Measurements from ENCODE around the gene INPP5A.
"Not testable (repeated sequence)": the region's sequence is repeated elsewhere in the genome, so short reads cannot be mapped to it uniquely, and the experiment has no call there.

Gene INPP5A

DNA sequence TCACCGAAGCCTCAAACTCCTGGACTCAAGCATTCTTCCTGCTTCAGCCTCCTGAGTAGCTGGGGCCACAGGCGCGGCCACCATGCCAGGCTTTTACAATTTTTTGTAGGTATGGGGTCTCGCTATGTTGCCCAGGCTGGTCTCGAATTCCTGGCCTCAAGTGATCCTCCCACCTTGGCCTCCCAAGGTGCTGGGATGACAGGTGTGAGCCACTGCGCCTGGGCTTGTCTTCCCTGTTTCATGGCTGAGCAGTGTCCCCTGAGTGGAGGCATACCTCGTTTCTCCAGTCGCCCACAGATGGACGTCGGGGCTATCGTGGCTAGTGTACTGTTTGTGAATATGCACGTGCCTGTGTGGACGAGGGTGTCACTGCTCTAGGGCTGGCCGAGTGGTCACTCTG, 11.3 kb downstream of the INPP5A start:
- H3K36me3 ChIP-seq (ENCODE audit: insufficient read depth, low read length) = no peaks in the 10 kb centered on the region
- 95% methylated on average over 14 of the region's 14 CpGs for WGBS
- H3K27ac ChIP-seq (ENCODE audit: low read depth, low read length) = no peak overlapping the region
- no peak overlapping the region for H3K9ac ChIP-seq (ENCODE audit: low read depth, low read length)
- H3K4me3 ChIP-seq (ENCODE audit: low read length) = no peak overlapping the region
- H3K4me1 ChIP-seq (ENCODE audit: insufficient read depth, low read length) = no peaks in the 10 kb centered on the region
- no peaks in the 10 kb centered on the region for H3K27me3 ChIP-seq (ENCODE audit: insufficient read depth, low read length)
- H3K9me3 ChIP-seq (ENCODE audit: insufficient read depth, low read depth, low read length) = no peaks in the 10 kb centered on the region

- no peak overlapping the region for H3K4me3 ChIP-seq (ENCODE audit: low read length)
- no peaks in the 10 kb centered on the region for H3K4me1 ChIP-seq (ENCODE audit: insufficient read depth, low read length)
- H3K27ac ChIP-seq (ENCODE audit: low read depth, low read length) = no peak overlapping the region
- WGBS = 94% methylated on average over 12 of the region's 12 CpGs
- H3K9ac ChIP-seq (ENCODE audit: low read depth, low read length) = no peak overlapping the region
- H3K27me3 ChIP-seq (ENCODE audit: insufficient read depth, low read length) = no peaks in the 10 kb centered on the region
- no peaks in the 10 kb centered on the region for H3K36me3 ChIP-seq (ENCODE audit: insufficient read depth, low read length)
- H3K9me3 ChIP-seq (ENCODE audit: insufficient read depth, low read depth, low read length) = no peaks in the 10 kb centered on the region
Observed at GRCh38 chr10:132549371-132549770, 11.8 kb downstream of the INPP5A start.

DNA sequence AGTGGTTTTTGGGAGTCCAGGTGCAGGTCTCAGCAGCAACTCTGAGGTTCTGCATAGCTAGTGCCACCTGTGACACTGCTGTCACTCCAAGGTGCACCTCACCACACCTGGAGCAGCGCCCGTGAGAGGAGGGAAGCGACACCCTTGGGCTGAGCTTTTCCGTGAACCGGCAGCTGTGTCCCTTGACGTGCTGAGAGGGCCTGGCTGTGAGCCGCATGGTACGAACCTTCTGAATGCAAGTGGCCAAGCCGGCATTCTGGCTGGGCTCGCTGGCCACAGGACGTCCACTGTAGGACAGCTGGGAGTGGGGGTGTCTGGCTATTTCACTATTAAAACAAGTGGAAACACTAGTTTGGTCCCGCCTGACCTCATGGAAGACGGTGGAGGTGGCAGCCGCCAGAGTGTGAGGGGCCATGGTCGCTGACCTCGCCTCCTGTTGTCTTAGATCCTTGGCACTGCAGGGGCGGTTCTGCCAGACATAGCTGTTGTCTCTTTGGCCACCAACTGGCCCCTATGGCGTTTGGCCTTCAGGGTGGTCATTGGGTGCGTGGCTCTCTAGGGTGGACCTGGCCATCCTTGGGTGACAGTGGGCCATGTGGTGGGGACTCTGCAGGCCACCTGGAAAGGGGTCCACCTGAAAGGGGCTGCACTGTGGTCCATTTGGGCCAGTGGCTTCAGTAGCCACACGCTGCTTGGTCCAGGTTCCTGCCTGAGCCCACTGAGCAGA, 12.9 kb downstream of the INPP5A start:
- Histone ChIP-seq H3K27ac (ENCODE audit: low read depth, low read length) (no peak overlapping the region), H3K4me1 (ENCODE audit: insufficient read depth, low read length) (no peaks in the 10 kb centered on the region), H3K36me3 (ENCODE audit: insufficient read depth, low read length) (no peaks in the 10 kb centered on the region), H3K27me3 (ENCODE audit: insufficient read depth, low read length) (no peaks in the 10 kb centered on the region), H3K9ac (ENCODE audit: low read depth, low read length) (no peak overlapping the region), H3K4me3 (ENCODE audit: low read length) (no peak overlapping the region), H3K9me3 (ENCODE audit: insufficient read depth, low read depth, low read length) (no peaks in the 10 kb centered on the region)
- WGBS = 92% methylated on average over 20 of the region's 20 CpGs

DNA sequence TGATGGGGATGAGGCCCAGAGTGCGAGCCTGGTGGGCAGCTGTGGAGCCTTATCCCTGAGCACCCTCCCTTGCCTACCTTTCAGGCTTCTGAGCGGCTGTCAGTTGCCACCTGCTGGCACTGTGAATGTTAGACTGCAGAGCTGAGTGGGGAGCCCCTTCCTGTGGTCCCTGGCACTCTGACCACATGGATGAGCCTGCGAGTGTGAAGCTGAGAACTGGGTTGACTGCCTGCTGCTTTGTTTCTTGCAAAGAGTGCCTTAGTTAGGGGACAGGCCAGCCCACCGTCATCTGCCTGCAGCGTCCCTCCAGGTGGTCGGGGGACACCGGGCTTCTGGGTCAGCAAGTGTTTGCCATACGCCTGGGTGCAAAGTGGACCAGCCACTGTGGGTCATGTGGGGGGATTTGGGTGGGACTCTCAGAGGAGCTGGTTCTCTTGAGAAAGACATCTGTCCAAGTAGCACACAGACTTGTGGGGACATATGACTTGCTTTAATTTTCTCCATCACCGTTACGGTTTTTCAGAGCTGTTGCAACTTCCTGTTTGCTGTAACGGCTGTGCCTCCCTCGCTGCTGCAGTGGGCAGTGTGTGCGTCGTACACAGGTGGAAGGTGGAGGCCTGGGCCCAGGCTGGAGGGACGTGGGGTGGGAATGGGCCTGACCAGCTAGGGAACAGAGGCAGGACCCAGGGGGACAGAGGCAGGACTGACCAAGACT, 13.7 kb downstream of the INPP5A start:
- H3K27ac ChIP-seq (ENCODE audit: low read depth, low read length) = no peak overlapping the region
- WGBS = 91% methylated on average over 15 of the region's 15 CpGs

GRCh38 chr10:132551808-132552130, 14.2 kb downstream of the INPP5A start:
- H3K36me3 ChIP-seq (ENCODE audit: insufficient read depth, low read length) = no peaks in the 10 kb centered on the region
- no peaks in the 10 kb centered on the region for H3K4me1 ChIP-seq (ENCODE audit: insufficient read depth, low read length)
- H3K9ac ChIP-seq (ENCODE audit: low read depth, low read length) = no peak overlapping the region
- H3K4me3 ChIP-seq (ENCODE audit: low read length) = no peak overlapping the region
- WGBS = 94% methylated on average over 8 of the region's 8 CpGs
- H3K9me3 ChIP-seq (ENCODE audit: insufficient read depth, low read depth, low read length) = no peaks in the 10 kb centered on the region
- H3K27me3 ChIP-seq (ENCODE audit: insufficient read depth, low read length) = no peaks in the 10 kb centered on the region
- no peak overlapping the region for H3K27ac ChIP-seq (ENCODE audit: low read depth, low read length)

More for the DNA sequence above, 13.7 kb downstream of the INPP5A start:
- H3K4me3 ChIP-seq (ENCODE audit: low read length) = no peak overlapping the region
- no peak overlapping the region for H3K9ac ChIP-seq (ENCODE audit: low read depth, low read length)
- H3K36me3 ChIP-seq (ENCODE audit: insufficient read depth, low read length) = no peaks in the 10 kb centered on the region
- H3K9me3 ChIP-seq (ENCODE audit: insufficient read depth, low read depth, low read length) = no peaks in the 10 kb centered on the region
- H3K27me3 ChIP-seq (ENCODE audit: insufficient read depth, low read length) = no peaks in the 10 kb centered on the region
- no peaks in the 10 kb centered on the region for H3K4me1 ChIP-seq (ENCODE audit: insufficient read depth, low read length)

GRCh38 chr10:132552635-132553034, 15.0 kb downstream of the INPP5A start:
- not testable (repeated sequence) for H3K9ac ChIP-seq (ENCODE audit: low read depth, low read length); H3K9me3 ChIP-seq (ENCODE audit: insufficient read depth, low read depth, low read length); H3K27ac ChIP-seq (ENCODE audit: low read depth, low read length); H3K4me1 ChIP-seq (ENCODE audit: insufficient read depth, low read length); H3K27me3 ChIP-seq (ENCODE audit: insufficient read depth, low read length); H3K4me3 ChIP-seq (ENCODE audit: low read length); H3K36me3 ChIP-seq (ENCODE audit: insufficient read depth, low read length)
- 92% methylated on average over 6 of the region's 6 CpGs for WGBS

DNA sequence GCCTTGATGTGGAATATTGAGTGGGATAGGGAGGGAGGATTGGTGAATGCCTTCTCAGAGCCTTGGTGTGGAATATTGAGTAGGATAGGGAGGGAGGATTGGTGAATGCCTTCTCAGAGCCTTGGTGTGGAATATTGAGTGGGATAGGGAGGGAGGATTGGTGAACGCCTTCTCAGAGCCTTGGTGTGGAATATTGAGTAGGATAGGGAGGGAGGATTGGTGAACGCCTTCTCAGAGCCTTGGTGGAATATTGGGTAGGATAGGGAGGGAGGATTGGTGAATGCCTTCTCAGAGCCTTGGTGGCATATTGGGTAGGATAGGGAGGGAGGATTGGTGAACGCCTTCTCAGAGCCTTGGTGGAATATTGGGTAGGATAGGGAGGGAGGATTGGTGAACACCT, 16.0 kb downstream of the INPP5A start:
- not testable (repeated sequence) for H3K4me1 ChIP-seq (ENCODE audit: insufficient read depth, low read length); H3K27me3 ChIP-seq (ENCODE audit: insufficient read depth, low read length); H3K27ac ChIP-seq (ENCODE audit: low read depth, low read length)

DNA sequence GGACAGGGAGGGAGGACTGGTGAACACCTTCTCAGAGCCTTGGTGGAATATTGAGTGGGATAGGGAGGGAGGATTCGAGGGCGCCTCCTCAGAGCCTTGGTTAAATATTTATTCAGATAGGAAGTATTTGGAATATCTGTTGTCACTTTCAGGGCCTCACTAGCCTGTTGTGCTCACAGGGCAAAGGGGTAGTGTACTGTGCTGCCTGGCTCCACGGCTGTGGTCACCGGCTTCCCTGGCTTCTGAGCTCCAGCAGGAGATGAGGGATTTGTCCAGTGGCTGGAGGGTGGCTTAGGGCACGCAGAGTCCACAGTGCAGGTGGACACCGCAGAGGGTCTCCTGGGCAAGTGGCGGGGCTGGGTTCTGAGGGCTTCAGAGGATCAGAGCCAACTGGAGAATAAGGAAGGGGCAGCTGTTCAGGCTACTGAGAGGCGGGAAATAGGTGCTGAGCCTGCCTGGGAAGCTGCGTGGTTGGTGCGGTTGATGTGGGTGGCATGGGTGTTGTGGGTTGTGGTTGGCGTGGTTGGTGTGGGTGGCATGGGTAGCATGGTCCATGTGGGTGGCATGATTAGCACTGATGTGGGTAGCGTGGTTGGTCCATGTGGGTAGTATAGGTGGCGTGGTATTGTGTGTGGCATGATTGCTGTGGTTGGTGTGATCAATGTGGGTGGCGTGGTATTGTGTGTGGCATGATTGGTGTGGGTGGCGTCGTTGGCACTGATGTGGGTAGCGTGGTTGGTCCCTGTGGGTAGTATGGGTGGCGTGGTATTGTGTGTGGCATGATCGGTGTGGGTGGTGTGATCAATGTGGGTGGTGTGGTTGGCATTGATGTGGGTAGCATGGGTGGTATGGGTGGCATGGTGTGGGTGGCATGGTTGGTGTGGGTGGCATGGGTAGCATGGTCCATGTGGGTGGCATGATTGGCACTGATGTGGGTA, 16.7 kb downstream of the INPP5A start:
- Histone ChIP-seq H3K27me3 (ENCODE audit: insufficient read depth, low read length) (no peaks in the 10 kb centered on the region), H3K4me3 (ENCODE audit: low read length) (no peak overlapping the region), H3K36me3 (ENCODE audit: insufficient read depth, low read length) (no peaks in the 10 kb centered on the region), H3K27ac (ENCODE audit: low read depth, low read length) (no peak overlapping the region), H3K9ac (ENCODE audit: low read depth, low read length) (no peak overlapping the region), H3K4me1 (ENCODE audit: insufficient read depth, low read length) (no peaks in the 10 kb centered on the region), H3K9me3 (ENCODE audit: insufficient read depth, low read depth, low read length) (no peaks in the 10 kb centered on the region)
- WGBS = 96% methylated on average over 19 of the region's 19 CpGs

More for the DNA sequence above, 16.0 kb downstream of the INPP5A start:
- not testable (repeated sequence) for H3K9ac ChIP-seq (ENCODE audit: low read depth, low read length); H3K9me3 ChIP-seq (ENCODE audit: insufficient read depth, low read depth, low read length); H3K36me3 ChIP-seq (ENCODE audit: insufficient read depth, low read length); H3K4me3 ChIP-seq (ENCODE audit: low read length)
- WGBS = 92% methylated on average over 2 of the region's 3 CpGs

- Histone ChIP-seq H3K4me3 (ENCODE audit: low read length) (no peak overlapping the region), H3K27ac (ENCODE audit: low read depth, low read length) (no peak overlapping the region), H3K9ac (ENCODE audit: low read depth, low read length) (no peak overlapping the region), H3K9me3 (ENCODE audit: insufficient read depth, low read depth, low read length) (no peaks in the 10 kb centered on the region), H3K27me3 (ENCODE audit: insufficient read depth, low read length) (no peaks in the 10 kb centered on the region), H3K4me1 (ENCODE audit: insufficient read depth, low read length) (no peaks in the 10 kb centered on the region), H3K36me3 (ENCODE audit: insufficient read depth, low read length) (no peaks in the 10 kb centered on the region)
- WGBS = 91% methylated on average over 18 of the region's 18 CpGs
Observed at GRCh38 chr10:132554991-132555647, 17.5 kb downstream of the INPP5A start.

DNA sequence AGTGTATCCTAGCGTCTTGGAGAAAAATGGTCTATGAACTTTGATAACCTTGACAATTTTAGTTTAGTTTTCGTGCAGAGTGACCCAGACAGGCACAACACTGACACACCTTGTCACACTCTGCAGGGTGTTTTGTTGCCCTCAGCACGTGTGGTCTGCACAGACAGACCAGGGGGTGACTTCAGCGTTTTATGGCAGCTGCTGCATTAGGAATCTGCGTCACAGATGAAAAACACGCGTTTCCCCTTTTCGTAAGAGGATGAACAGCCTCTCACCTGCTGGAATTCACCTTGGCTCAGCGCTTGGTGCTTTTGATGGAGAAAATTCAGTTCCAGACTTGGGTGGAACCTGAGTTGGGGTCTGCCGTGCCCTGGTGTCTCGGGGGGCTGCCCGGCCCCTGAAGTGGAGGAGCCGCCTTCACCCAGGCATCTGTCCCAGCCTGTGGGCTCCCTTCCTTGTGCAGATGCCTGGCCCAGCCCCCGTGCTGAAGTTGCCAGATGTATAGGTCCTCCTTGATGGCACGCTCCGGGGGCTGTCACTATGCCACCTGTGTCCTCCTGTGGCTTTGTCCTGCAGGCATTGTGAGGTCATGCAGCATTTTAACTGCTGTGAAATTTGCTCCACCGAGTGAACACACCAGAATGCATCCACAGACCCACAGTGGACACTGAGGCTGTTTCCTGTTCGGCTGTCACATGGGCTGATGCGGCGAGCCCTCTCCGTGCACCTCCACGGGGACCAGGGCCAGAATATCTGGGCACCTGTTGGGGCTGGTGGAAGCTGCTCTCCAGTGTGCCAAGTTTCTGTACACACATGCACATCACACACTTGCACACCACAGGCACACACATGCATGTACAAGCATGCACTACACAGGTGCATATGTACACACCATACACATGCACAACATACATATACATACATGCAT, 18.3 kb downstream of the INPP5A start:
- Histone ChIP-seq H3K36me3 (ENCODE audit: insufficient read depth, low read length) (no peaks in the 10 kb centered on the region), H3K9ac (ENCODE audit: low read depth, low read length) (no peak overlapping the region), H3K4me1 (ENCODE audit: insufficient read depth, low read length) (no peaks in the 10 kb centered on the region), H3K27ac (ENCODE audit: low read depth, low read length) (no peak overlapping the region), H3K9me3 (ENCODE audit: insufficient read depth, low read depth, low read length) (no peaks in the 10 kb centered on the region), H3K4me3 (ENCODE audit: low read length) (no peak overlapping the region), H3K27me3 (ENCODE audit: insufficient read depth, low read length) (no peaks in the 10 kb centered on the region)
- WGBS = 93% methylated on average over 22 of the region's 22 CpGs

Data from HUES64 (cell line).